MM.1S (cell line): ENCODE measurements around the gene RNF11.

Experiments
- EZH2 ChIP-seq: fragments of 300-600 bp; sonication (generic); optimal IDR thresholded peaks from 2 replicates; pipeline ENCODE3; 2017; ENCODE audit warnings: low read depth, mild to moderate bottlenecking, antibody characterized with exemption, low read length, mixed read lengths
- EZH2phosphoT487 ChIP-seq: fragments of 300-600 bp; sonication (generic); IDR thresholded peaks from 2 replicates; pipeline ENCODE4 v1.6.1; 2018; ENCODE audit warnings: antibody characterized with exemption, low read length
- TF ChIP-seq, protein P1 (sequence below): fragments of 300-600 bp; sonication (generic); IDR thresholded peaks from 2 replicates; pipeline ENCODE4 v1.5.1; 2016; ENCODE audit warnings: antibody characterized with exemption, low read length, mixed read lengths

DNA sequence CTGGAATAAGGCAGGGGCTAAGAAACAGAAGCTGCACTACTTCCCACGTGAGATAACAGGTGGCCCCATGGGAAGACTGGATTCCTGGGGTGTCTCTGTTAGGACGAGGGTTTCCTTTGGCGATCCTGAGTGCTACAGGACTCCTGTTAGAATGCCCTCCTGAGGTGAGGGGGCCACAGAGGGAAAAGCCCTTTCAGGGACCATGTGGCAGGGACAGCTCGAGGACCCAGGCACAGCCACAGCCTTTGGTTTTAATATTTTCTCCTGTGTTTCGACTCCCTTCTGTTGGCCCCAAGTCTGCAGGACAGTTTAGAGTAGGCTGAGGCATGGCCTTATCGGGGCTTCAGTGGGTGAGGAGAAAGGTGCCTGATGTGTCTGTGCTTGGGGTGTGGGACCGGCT, 81.7 kb downstream of the RNF11 start:
- TF ChIP-seq, protein P1, sequence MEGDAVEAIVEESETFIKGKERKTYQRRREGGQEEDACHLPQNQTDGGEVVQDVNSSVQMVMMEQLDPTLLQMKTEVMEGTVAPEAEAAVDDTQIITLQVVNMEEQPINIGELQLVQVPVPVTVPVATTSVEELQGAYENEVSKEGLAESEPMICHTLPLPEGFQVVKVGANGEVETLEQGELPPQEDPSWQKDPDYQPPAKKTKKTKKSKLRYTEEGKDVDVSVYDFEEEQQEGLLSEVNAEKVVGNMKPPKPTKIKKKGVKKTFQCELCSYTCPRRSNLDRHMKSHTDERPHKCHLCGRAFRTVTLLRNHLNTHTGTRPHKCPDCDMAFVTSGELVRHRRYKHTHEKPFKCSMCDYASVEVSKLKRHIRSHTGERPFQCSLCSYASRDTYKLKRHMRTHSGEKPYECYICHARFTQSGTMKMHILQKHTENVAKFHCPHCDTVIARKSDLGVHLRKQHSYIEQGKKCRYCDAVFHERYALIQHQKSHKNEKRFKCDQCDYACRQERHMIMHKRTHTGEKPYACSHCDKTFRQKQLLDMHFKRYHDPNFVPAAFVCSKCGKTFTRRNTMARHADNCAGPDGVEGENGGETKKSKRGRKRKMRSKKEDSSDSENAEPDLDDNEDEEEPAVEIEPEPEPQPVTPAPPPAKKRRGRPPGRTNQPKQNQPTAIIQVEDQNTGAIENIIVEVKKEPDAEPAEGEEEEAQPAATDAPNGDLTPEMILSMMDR: no peak
- TF ChIP-seq EZH2: no peak
- no peak for TF ChIP-seq EZH2phosphoT487
